Epithelial cell of umbilical artery (primary cell): Measurements from ENCODE around the gene SESN1. TPM values are rescaled to one million over a fixed set of nuclear protein-coding genes. Genes with fewer than 3 reads are reported as not detected.

ENCODE experiments used
- total RNA-seq: library from RNA; depleted of rRNA; stranded (reverse); fragments of >200 nt; gene quantifications from 2 replicates; pipeline ENCODE4 v1.2.3, GENCODE V29; 2014

The SESN1 gene
- 18.8 and 30.1 TPM in 2 replicates for total RNA-seq

GRCh38 chr6:109094416-109095035, at the start of gene SESN1:
Gene SESN1 (minus strand): TSS chr6:109094846. CDS start chr6:109094073, 773 bp downstream.

GRCh38 chr6:109095036-109095834, 589 bp upstream of the SESN1 start, which contains the start of gene CEP57L1:
Gene CEP57L1 (plus strand): TSS chr6:109095507. CDS start chr6:109145222, 49,715 bp downstream.

Other genes starting within 250 kb of the SESN1 start
- 0.61 and 0.65 TPM in 2 replicates for gene ARMC2, start 246.4 kb downstream of the SESN1 start, total RNA-seq
- gene CEP57L1, start 661 bp upstream of the SESN1 start, total RNA-seq, result 26.6 and 33.0 TPM in 2 replicates